Sigmoid colon (tissue), 7 donors: ENCODE data around the gene HDAC9. TPM values are rescaled to one million over a fixed set of nuclear protein-coding genes. Genes with fewer than 3 reads are reported as not detected.

Experiments used
- DNase-seq: peaks from one replicate; pipeline ENCODE4 v3.0.0-alpha.2; 2019
- H3K27ac ChIP-seq, 4 donors: fragments of 200-600 bp; sonication (generic); one replicate each; pipeline ENCODE4 v1.5.1; 2016 to 2019; ENCODE audit warnings: mild to moderate bottlenecking in 1 of 4
- H3K27me3 ChIP-seq, 3 donors: fragments of 200-600 bp; sonication (generic); one replicate each; pipeline ENCODE4 v1.5.1; 2019; ENCODE audit warnings: mild to moderate bottlenecking in 1 of 3
- H3K36me3 ChIP-seq, 4 donors: fragments of 200-600 bp; sonication (generic); one replicate each; pipeline ENCODE4 v1.5.1; 2016 to 2019
- H3K4me1 ChIP-seq, 4 donors: fragments of 200-600 bp; sonication (generic); one replicate each; pipeline ENCODE4 v1.5.1; 2017 to 2019
- H3K4me3 ChIP-seq, 4 donors: fragments of 200-600 bp; sonication (generic); one replicate each; pipeline ENCODE4 v1.5.1; 2017 to 2019; ENCODE audit warnings: mild to moderate bottlenecking in 2 of 4, moderate library complexity in 1 of 4
- H3K9me3 ChIP-seq, 4 donors: fragments of 200-600 bp in 3 of 4; sonication (generic) in 3 of 4; one replicate each; pipeline versions ENCODE4 v1.5.1 to v1.6.1; 2013 to 2019
- CTCF ChIP-seq, 4 experiments: fragments of 450-650 bp in 3 of 4; fragments of 200-600 bp in 1 of 4; IDR thresholded peaks; one replicate each; pipeline ENCODE4 v1.5.1; 2016 to 2019; ENCODE audit warnings: antibody characterized with exemption in 4 of 4, mild to moderate bottlenecking in 3 of 4, moderate library complexity in 2 of 4
- EP300 ChIP-seq, 4 donors: sonication (generic); formaldehyde crosslinking; IDR thresholded peaks; one replicate each; pipeline ENCODE4 v1.6.1; 2017; ENCODE audit warnings: antibody characterized with exemption in 4 of 4
- POLR2A ChIP-seq, 2 donors: fragments of 450-650 bp; IDR thresholded peaks; one replicate each; pipeline ENCODE4 v1.6.1; 2016; ENCODE audit warnings: antibody characterized with exemption in 2 of 2, mild to moderate bottlenecking in 2 of 2, moderate library complexity in 2 of 2
- POLR2AphosphoS5 ChIP-seq, 4 donors: sonication (generic); formaldehyde crosslinking; IDR thresholded peaks; one replicate each; pipeline ENCODE4 v1.6.1; 2017; ENCODE audit warnings: antibody characterized with exemption in 4 of 4
- WGBS, 2 donors: extraction: QIAGEN DNeasy Blood & Tissue Kit; methylation state at CpG; one replicate each; pipeline ENCODE4 v1.1.7; 2013; 5-methylcytosine and 5-hydroxymethylcytosine counted together
- intact Hi-C: fragments of 100-400 bp; cut with DNase I; formaldehyde crosslinking; loops from one replicate; pipeline ENCODE4 v1.15.1; 2023
- polyA plus RNA-seq, 3 donors: library from polyadenylated mRNA; stranded (reverse); fragments of 200-250 nt; gene quantifications; one replicate each; pipeline ENCODE4 v1.2.3, GENCODE V29; 2013
- total RNA-seq, 4 donors: library from RNA; depleted of rRNA; stranded (reverse); fragments of >200 nt; gene quantifications; one replicate each; pipeline ENCODE4 v1.1.0, GENCODE V29; 2016
- donor health status: healthy with polysubstance abuse.
- donor health status: Bipolar disorder and iron deficiency.
- donor health status: healthy.

Gene HDAC9
- total and polyA plus RNA-seq, 7 donors: 2.4 to 38.2 (median 22.2) TPM

DNA sequence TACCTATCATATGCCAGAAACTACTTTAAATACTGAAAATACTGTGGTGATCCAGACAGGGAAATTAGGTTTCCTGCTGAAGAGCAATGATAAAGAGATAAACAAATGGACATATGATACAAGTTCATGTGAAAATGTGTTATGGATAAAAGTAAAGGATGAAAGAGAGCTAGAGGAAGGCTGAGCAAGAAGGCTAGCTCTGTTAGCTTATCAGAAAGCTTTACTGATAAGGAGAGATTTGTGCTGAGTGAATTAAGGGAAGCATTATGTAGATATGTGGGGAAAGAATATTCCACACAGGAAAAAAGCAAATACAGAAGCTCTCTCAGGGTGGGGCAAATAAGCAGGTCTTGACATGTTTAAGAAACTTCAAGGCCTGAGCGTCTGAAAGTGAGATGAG is 308.4 kb downstream of the HDAC9 start:
- no peak for DNase-seq
- no peaks in the 10 kb centered on the region for H3K4me1 ChIP-seq
- H3K9me3 ChIP-seq: no peaks in the 10 kb centered on the region
- no peak for TF ChIP-seq POLR2A (IDR thresholded peaks at IDR 0.05)
- TF ChIP-seq EP300 (IDR thresholded peaks at IDR 0.05): no peak
- no peak for TF ChIP-seq POLR2AphosphoS5 (IDR thresholded peaks at IDR 0.05)
- no peak for TF ChIP-seq CTCF (IDR thresholded peaks at IDR 0.05)
- no peaks in the 10 kb centered on the region for H3K36me3 ChIP-seq
- 57 to 64% methylated on average over 1 of the region's 1 CpG for WGBS, 2 donors
- no peak overlapping the region for H3K4me3 ChIP-seq
- H3K27ac ChIP-seq: no peak overlapping the region
- intact Hi-C loops: no loop called here
- no peaks in the 10 kb centered on the region for H3K27me3 ChIP-seq

- TF ChIP-seq POLR2A (IDR thresholded peaks at IDR 0.05): no peak
- TF ChIP-seq CTCF (IDR thresholded peaks at IDR 0.05): no peak
- TF ChIP-seq POLR2AphosphoS5 (IDR thresholded peaks at IDR 0.05): no peak
- no peak for TF ChIP-seq EP300 (IDR thresholded peaks at IDR 0.05)
- Histone ChIP-seq H3K27me3 (no peaks in the 10 kb centered on the region), H3K27ac (no peak overlapping the region), H3K4me3 (no peak overlapping the region), H3K9me3 (no peaks in the 10 kb centered on the region), H3K4me1 (no peaks in the 10 kb centered on the region), H3K36me3 (no peaks in the 10 kb centered on the region)
- WGBS, 2 donors: 75 to 87% methylated on average over 2 of the region's 2 CpGs
- no peak for DNase-seq
- intact Hi-C loops: no loop called here
These were observed 310.6 kb downstream of the HDAC9 start for GRCh38 chr7:18806177-18806576.

- DNase-seq: no peak
- intact Hi-C loops: no loop called here
- Histone ChIP-seq H3K9me3 (no peaks in the 10 kb centered on the region), H3K36me3 (no peaks in the 10 kb centered on the region), H3K27me3 (no peaks in the 10 kb centered on the region), H3K27ac (no peak overlapping the region), H3K4me1 (no peaks in the 10 kb centered on the region), H3K4me3 (no peak overlapping the region)
- TF ChIP-seq POLR2A (IDR thresholded peaks at IDR 0.05) (no peak), EP300 (IDR thresholded peaks at IDR 0.05) (no peak), CTCF (IDR thresholded peaks at IDR 0.05) (no peak), POLR2AphosphoS5 (IDR thresholded peaks at IDR 0.05) (no peak)
- 67 to 86% methylated on average over 3 of the region's 3 CpGs for WGBS, 2 donors
These were observed 312.5 kb downstream of the HDAC9 start for GRCh38 chr7:18808026-18808425.

GRCh38 chr7:18815261-18815960 is 319.9 kb downstream of the HDAC9 start:
- intact Hi-C loops: no loop called here
- 81% methylated on average over 3 of the region's 3 CpGs for WGBS, 2 donors
- no peaks in the 10 kb centered on the region for H3K27me3 ChIP-seq

More at GRCh38 chr7:18815261-18815960, 319.9 kb downstream of the HDAC9 start:
- H3K4me1 ChIP-seq: peaks cover 0 to 8% (median 0%) of the 10 kb centered on the region in 4 donors
- no peak overlapping the region for H3K27ac ChIP-seq
- H3K9me3 ChIP-seq: peaks cover 0 to 5% (median 1%) of the 10 kb centered on the region in 4 donors
- TF ChIP-seq POLR2A (IDR thresholded peaks at IDR 0.05) (no peak), CTCF (IDR thresholded peaks at IDR 0.05) (no peak), POLR2AphosphoS5 (IDR thresholded peaks at IDR 0.05) (no peak), EP300 (IDR thresholded peaks at IDR 0.05) (no peak)
- no peak for DNase-seq
- H3K4me3 ChIP-seq: no peak overlapping the region
- H3K36me3 ChIP-seq: no peaks in the 10 kb centered on the region
